ENCODE data around the gene UGGT2. TPM values are rescaled to one million over a fixed set of nuclear protein-coding genes. Genes with fewer than 3 reads are reported as not detected.

Gene UGGT2
- total RNA-seq, 2 experiments from 2014 or later, result 1.8 TPM; not detected in 1

DNA sequence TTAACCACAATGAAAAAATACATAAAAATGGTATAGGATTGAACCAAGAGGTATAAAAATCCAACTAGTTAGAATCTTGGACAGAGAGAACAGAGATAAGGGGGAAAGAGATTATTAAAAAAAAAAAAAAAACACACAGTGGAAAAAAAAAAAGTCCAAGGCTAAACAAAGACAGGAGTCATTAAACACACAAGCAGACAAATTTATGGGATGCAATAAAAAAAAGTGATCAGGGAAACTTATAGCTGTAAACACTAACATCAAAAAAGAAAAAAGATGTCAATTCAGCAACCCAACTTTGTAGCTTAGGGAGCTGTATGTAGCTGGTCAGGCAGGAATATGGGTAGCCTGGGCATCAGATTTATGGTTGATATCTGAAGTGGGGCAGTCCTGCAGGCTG lies 247.3 kb downstream of the UGGT2 start:
- POLR2A ChIA-PET, result no interaction called here
- no peak overlapping the region for H3K4me3 ChIP-seq (ENCODE audit: low read depth, low read length, poor library complexity, severe bottlenecking)
- H3K4me2 ChIP-seq (ENCODE audit: low read length), result no peak overlapping the region
- no peaks in the 10 kb centered on the region for H4K20me1 ChIP-seq (ENCODE audit: insufficient read depth, low read length)
- BruUV-seq (replicated peaks), result no TSS peak
- no peaks in the 10 kb centered on the region for H3K36me3 ChIP-seq (ENCODE audit: insufficient read depth, low read length)
- intact Hi-C loops (cut with micrococcal nuclease; ENCODE audit: unreplicated experiment), result no loop called here
- no peaks in the 10 kb centered on the region for H3K9me3 ChIP-seq (ENCODE audit: low read length)
- no peak overlapping the region for H2AFZ ChIP-seq (ENCODE audit: low read length)
- no peaks in the 10 kb centered on the region for H3K79me2 ChIP-seq (ENCODE audit: insufficient read depth, low read depth, low read length)
- no peak overlapping the region for H3K27ac ChIP-seq (ENCODE audit: low read depth, low read length, poor library complexity, severe bottlenecking)
- TF ChIP-seq, protein P1, sequence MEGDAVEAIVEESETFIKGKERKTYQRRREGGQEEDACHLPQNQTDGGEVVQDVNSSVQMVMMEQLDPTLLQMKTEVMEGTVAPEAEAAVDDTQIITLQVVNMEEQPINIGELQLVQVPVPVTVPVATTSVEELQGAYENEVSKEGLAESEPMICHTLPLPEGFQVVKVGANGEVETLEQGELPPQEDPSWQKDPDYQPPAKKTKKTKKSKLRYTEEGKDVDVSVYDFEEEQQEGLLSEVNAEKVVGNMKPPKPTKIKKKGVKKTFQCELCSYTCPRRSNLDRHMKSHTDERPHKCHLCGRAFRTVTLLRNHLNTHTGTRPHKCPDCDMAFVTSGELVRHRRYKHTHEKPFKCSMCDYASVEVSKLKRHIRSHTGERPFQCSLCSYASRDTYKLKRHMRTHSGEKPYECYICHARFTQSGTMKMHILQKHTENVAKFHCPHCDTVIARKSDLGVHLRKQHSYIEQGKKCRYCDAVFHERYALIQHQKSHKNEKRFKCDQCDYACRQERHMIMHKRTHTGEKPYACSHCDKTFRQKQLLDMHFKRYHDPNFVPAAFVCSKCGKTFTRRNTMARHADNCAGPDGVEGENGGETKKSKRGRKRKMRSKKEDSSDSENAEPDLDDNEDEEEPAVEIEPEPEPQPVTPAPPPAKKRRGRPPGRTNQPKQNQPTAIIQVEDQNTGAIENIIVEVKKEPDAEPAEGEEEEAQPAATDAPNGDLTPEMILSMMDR (conservative IDR thresholded peaks at IDR 0.05; ENCODE audit: low read length), result no peak
- TF ChIP-seq EZH2phosphoT487 (IDR thresholded peaks at IDR 0.05; ENCODE audit: borderline replicate concordance, low read depth, low read length), result no peak
- H3K4me1 ChIP-seq (ENCODE audit: insufficient read depth, low read length, poor library complexity, severe bottlenecking), result no peaks in the 10 kb centered on the region
- DNase-seq (ENCODE audit: low spot score), result no peak
- CTCF ChIA-PET (ENCODE audit: unreplicated experiment), result no interaction called here
- no peaks in the 10 kb centered on the region for H3K9me2 ChIP-seq (ENCODE audit: insufficient read depth, low read length)

DNA sequence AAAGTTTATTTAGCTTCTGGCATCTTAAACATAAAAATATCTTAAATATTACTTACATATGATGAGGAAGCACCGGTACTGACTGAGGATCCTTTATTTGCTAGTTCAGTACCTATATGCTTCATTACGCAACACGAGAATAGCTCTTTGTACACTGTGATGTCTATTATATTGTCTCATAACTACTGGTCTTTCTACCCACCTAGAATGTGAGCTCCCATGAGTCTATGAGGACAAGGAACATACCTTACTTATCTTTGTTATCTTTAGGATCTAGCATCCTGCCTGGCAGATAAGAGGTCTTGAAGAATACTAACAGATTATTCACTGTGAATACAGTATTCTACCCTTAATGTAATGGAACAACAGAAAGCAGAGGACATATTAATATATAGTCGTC lies 251.4 kb downstream of the UGGT2 start:
- no peaks in the 10 kb centered on the region for H3K9me3 ChIP-seq (ENCODE audit: low read length)
- BruUV-seq (replicated peaks), result no TSS peak
- H3K9me2 ChIP-seq (ENCODE audit: insufficient read depth, low read length), result no peaks in the 10 kb centered on the region
- no peaks in the 10 kb centered on the region for H3K79me2 ChIP-seq (ENCODE audit: insufficient read depth, low read depth, low read length)
- no peaks in the 10 kb centered on the region for H3K36me3 ChIP-seq (ENCODE audit: insufficient read depth, low read length)
- H3K4me3 ChIP-seq (ENCODE audit: low read depth, low read length, poor library complexity, severe bottlenecking), result no peak overlapping the region
- H3K4me1 ChIP-seq (ENCODE audit: insufficient read depth, low read length, poor library complexity, severe bottlenecking), result no peaks in the 10 kb centered on the region
- H3K27ac ChIP-seq (ENCODE audit: low read depth, low read length, poor library complexity, severe bottlenecking), result no peak overlapping the region
- TF ChIP-seq, protein P1 (conservative IDR thresholded peaks at IDR 0.05; ENCODE audit: low read length), result no peak
- TF ChIP-seq EZH2phosphoT487 (IDR thresholded peaks at IDR 0.05; ENCODE audit: borderline replicate concordance, low read depth, low read length), result no peak
- no peak overlapping the region for H3K4me2 ChIP-seq (ENCODE audit: low read length)
- H2AFZ ChIP-seq (ENCODE audit: low read length), result no peak overlapping the region
- CTCF ChIA-PET (ENCODE audit: unreplicated experiment), result no interaction called here
- no peaks in the 10 kb centered on the region for H4K20me1 ChIP-seq (ENCODE audit: insufficient read depth, low read length)
- no peak for DNase-seq (ENCODE audit: low spot score)
- POLR2A ChIA-PET, result interaction anchor here (1.5 kb wide), 1 partner anchor 24 kb away, joined by 5 read pairs; no protein-coding TSS in a partner anchor
- intact Hi-C loops (cut with micrococcal nuclease; ENCODE audit: unreplicated experiment), result no loop called here

DNA sequence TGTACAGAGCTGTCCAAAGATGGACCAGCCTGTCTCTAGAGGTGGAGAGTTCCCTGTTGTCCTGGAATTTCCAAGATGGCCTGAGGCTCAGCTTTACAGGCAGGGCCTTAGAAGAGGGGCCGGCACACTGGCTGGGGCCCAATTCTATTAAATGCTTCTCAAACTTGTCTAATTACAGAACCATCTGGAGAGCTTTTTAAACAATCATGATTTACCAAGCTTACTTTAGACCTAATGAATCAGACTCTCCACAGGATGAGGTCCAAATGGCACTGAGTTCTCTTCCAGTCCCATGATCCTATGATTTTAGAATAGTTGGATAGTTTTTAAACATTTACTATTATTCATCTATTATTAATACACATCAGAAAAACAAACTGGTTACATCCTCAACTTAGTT lies 252.8 kb downstream of the UGGT2 start:
- Histone ChIP-seq H3K9me3 (ENCODE audit: low read length) (no peaks in the 10 kb centered on the region), H3K4me3 (ENCODE audit: low read depth, low read length, poor library complexity, severe bottlenecking) (no peak overlapping the region), H4K20me1 (ENCODE audit: insufficient read depth, low read length) (no peaks in the 10 kb centered on the region), H3K79me2 (ENCODE audit: insufficient read depth, low read depth, low read length) (no peaks in the 10 kb centered on the region), H2AFZ (ENCODE audit: low read length) (no peak overlapping the region), H3K4me1 (ENCODE audit: insufficient read depth, low read length, poor library complexity, severe bottlenecking) (no peaks in the 10 kb centered on the region), H3K27ac (ENCODE audit: low read depth, low read length, poor library complexity, severe bottlenecking) (no peak overlapping the region), H3K4me2 (ENCODE audit: low read length) (no peak overlapping the region), H3K9me2 (ENCODE audit: insufficient read depth, low read length) (no peaks in the 10 kb centered on the region), H3K36me3 (ENCODE audit: insufficient read depth, low read length) (no peaks in the 10 kb centered on the region)
- DNase-seq (ENCODE audit: low spot score), result no peak
- BruUV-seq (replicated peaks), result no TSS peak
- POLR2A ChIA-PET, result interaction anchor here (1.1 kb wide), 1 partner anchor 22 kb away, joined by 3 read pairs; no protein-coding TSS in a partner anchor
- TF ChIP-seq, protein P1 (conservative IDR thresholded peaks at IDR 0.05; ENCODE audit: low read length), result no peak
- TF ChIP-seq EZH2phosphoT487 (IDR thresholded peaks at IDR 0.05; ENCODE audit: borderline replicate concordance, low read depth, low read length), result no peak
- CTCF ChIA-PET (ENCODE audit: unreplicated experiment), result no interaction called here
- intact Hi-C loops (cut with micrococcal nuclease; ENCODE audit: unreplicated experiment), result no loop called here

Measured in OCI-LY7 (cell line).